Endodermal cell (in vitro differentiated cells): Measurements from ENCODE around the gene ALOX5. TPM values are rescaled to one million over a fixed set of nuclear protein-coding genes. Genes with fewer than 3 reads are reported as not detected.

Source experiments
- DNase-seq: peaks from one replicate; pipeline ENCODE4 v3.0.0-alpha.2; 2017
- H3K27ac ChIP-seq: 2 replicates; pipeline ENCODE4 v1.5.1; 2013; ENCODE audit warnings: mild to moderate bottlenecking, low read depth, low read length, moderate library complexity
- H3K27me3 ChIP-seq: 2 replicates; pipeline ENCODE4 v1.6.1; 2013; ENCODE audit warnings: mild to moderate bottlenecking, low read length, moderate library complexity; ENCODE audit not compliant: insufficient read depth, control insufficient read depth, poor library complexity, severe bottlenecking
- H3K36me3 ChIP-seq: 2 replicates; pipeline ENCODE4 v1.7.0; 2013; ENCODE audit warnings: mild to moderate bottlenecking, low read length, moderate library complexity; ENCODE audit not compliant: control insufficient read depth, insufficient read depth
- H3K4me1 ChIP-seq: one replicate; pipeline ENCODE4 v1.7.0; 2013; ENCODE audit warnings: low read length; ENCODE audit not compliant: control insufficient read depth, insufficient read depth
- H3K4me3 ChIP-seq: 2 replicates; pipeline ENCODE4 v1.5.1; 2013; ENCODE audit warnings: mild to moderate bottlenecking, low read length, moderate library complexity
- H3K9ac ChIP-seq: 2 replicates; pipeline ENCODE4 v1.6.1; 2013; ENCODE audit warnings: mild to moderate bottlenecking, low read length, moderate library complexity; ENCODE audit not compliant: poor library complexity, severe bottlenecking; ENCODE audit errors: extremely low read depth
- H3K9me3 ChIP-seq: 2 replicates; pipeline ENCODE4 v1.6.1; 2013; ENCODE audit warnings: mild to moderate bottlenecking, low read length, moderate library complexity; ENCODE audit not compliant: control insufficient read depth
- H3K27ac Mint-ChIP-seq: 2 replicates; pipeline ENCODE4 v1.8.0; 2020; ENCODE audit warnings: mixed read lengths
- H3K27me3 Mint-ChIP-seq: 2 replicates; pipeline ENCODE4 v1.8.0; 2021; ENCODE audit warnings: mild to moderate bottlenecking, mixed read lengths; ENCODE audit not compliant: insufficient read depth
- H3K36me3 Mint-ChIP-seq: 2 replicates; pipeline ENCODE4 v1.8.0; 2020; ENCODE audit warnings: low read depth, mixed read lengths
- H3K4me1 Mint-ChIP-seq: 2 replicates; pipeline ENCODE4 v1.8.0; 2020; ENCODE audit warnings: mixed read lengths
- H3K4me3 Mint-ChIP-seq: 2 replicates; pipeline ENCODE4 v1.8.0; 2020; ENCODE audit warnings: mild to moderate bottlenecking, moderate library complexity, mixed read lengths
- H3K9me3 Mint-ChIP-seq: 2 replicates; pipeline ENCODE4 v1.8.0; 2020; ENCODE audit warnings: mild to moderate bottlenecking, mixed read lengths
- CTCF ChIP-seq: fragments of 200-600 bp; sonication (generic); conservative IDR thresholded peaks from 2 replicates; pipeline ENCODE4 v1.5.0; 2021; ENCODE audit warnings: antibody characterized with exemption, mild to moderate bottlenecking
- WGBS, 2 experiments: methylation state at CpG; one replicate each; pipeline versions ENCODE4 v1.1.5 to v1.1.7; 2013; ENCODE audit warnings: missing lambda C conversion rate in 2 of 2, mixed read lengths in 1 of 2; ENCODE audit not compliant: insufficient coverage in 1 of 2, insufficient read length in 1 of 2; 5-methylcytosine and 5-hydroxymethylcytosine counted together
- total RNA-seq, 2 donors: library from RNA; stranded (reverse); fragmentation: NEBNext Ultra II Directional in 1 of 2; extraction: Animal tissue kit (Norgen Biotek cat#: 25700) in 1 of 2; gene quantifications; 2 replicates in 1 of 2; 3 replicates in 1 of 2; pipeline ENCODE4 v1.2.1, GENCODE V29; 2021

The ALOX5 gene
- total RNA-seq, 2 donors from 2014 or later = 0.31 to 1.1 TPM

- no peaks in the 10 kb centered on the region for H3K9me3 ChIP-seq
- no peak overlapping the region for H3K4me3 Mint-ChIP-seq
- H3K27me3 ChIP-seq = no peaks in the 10 kb centered on the region
- H3K27me3 Mint-ChIP-seq = no peaks in the 10 kb centered on the region
- no peaks in the 10 kb centered on the region for H3K4me1 ChIP-seq
- no peaks in the 10 kb centered on the region for H3K9me3 Mint-ChIP-seq
- peaks cover 30% of the 10 kb centered on the region for H3K36me3 Mint-ChIP-seq
- DNase-seq = no peak
- H3K27ac Mint-ChIP-seq = peak overlapping the region; percentile 42
- TF ChIP-seq CTCF = no peak
- WGBS, 2 experiments = 87 to 100% methylated on average over 3 to 6 of the region's 6 CpGs
- no peaks in the 10 kb centered on the region for H3K36me3 ChIP-seq
- no peak overlapping the region for H3K4me3 ChIP-seq
- H3K4me1 Mint-ChIP-seq = peaks cover 5% of the 10 kb centered on the region
- no peak overlapping the region for H3K27ac ChIP-seq
- H3K9ac ChIP-seq = no peak overlapping the region
Observed at GRCh38 chr10:45460235-45460878, 86.3 kb downstream of the ALOX5 start.

GRCh38 chr10:45461034-45461433 is 87.0 kb downstream of the ALOX5 start:
- TF ChIP-seq CTCF = no peak
- Histone ChIP-seq H3K27ac (no peak overlapping the region), H3K4me3 (no peak overlapping the region), H3K9ac (no peak overlapping the region), H3K9me3 (no peaks in the 10 kb centered on the region), H3K4me1 (no peaks in the 10 kb centered on the region), H3K27me3 (no peaks in the 10 kb centered on the region), H3K36me3 (no peaks in the 10 kb centered on the region)
- DNase-seq = no peak
- 91 to 95% methylated on average over 4 to 7 of the region's 7 CpGs for WGBS, 2 experiments
- no peak overlapping the region for H3K27ac Mint-ChIP-seq
- peaks cover 30% of the 10 kb centered on the region for H3K36me3 Mint-ChIP-seq
- H3K27me3 Mint-ChIP-seq = no peaks in the 10 kb centered on the region
- H3K4me1 Mint-ChIP-seq = peaks cover 7% of the 10 kb centered on the region
- no peak overlapping the region for H3K4me3 Mint-ChIP-seq
- H3K9me3 Mint-ChIP-seq = no peaks in the 10 kb centered on the region

GRCh38 chr10:45463244-45464116 is 89.5 kb downstream of the ALOX5 start:
- WGBS, 2 experiments = 93 to 95% methylated on average over 15 to 23 of the region's 23 CpGs
- peaks cover 18% of the 10 kb centered on the region for H3K36me3 Mint-ChIP-seq

More at GRCh38 chr10:45463244-45464116, 89.5 kb downstream of the ALOX5 start:
- no peaks in the 10 kb centered on the region for H3K4me1 ChIP-seq
- no peak for TF ChIP-seq CTCF
- no peak overlapping the region for H3K4me3 Mint-ChIP-seq
- H3K9me3 Mint-ChIP-seq = no peaks in the 10 kb centered on the region
- H3K4me1 Mint-ChIP-seq = peaks cover 7% of the 10 kb centered on the region
- H3K27me3 Mint-ChIP-seq = no peaks in the 10 kb centered on the region
- H3K4me3 ChIP-seq = no peak overlapping the region
- H3K36me3 ChIP-seq = no peaks in the 10 kb centered on the region
- H3K27ac ChIP-seq = no peak overlapping the region
- no peak for DNase-seq
- no peak overlapping the region for H3K27ac Mint-ChIP-seq
- no peaks in the 10 kb centered on the region for H3K27me3 ChIP-seq
- H3K9me3 ChIP-seq = no peaks in the 10 kb centered on the region
- no peak overlapping the region for H3K9ac ChIP-seq
